Activated CD4-positive, alpha-beta T cell treated with anti-CD3 and anti-CD28 coated beads, Interleukin-2, amount 50 U/mL, for 24 hours (primary cell): ENCODE data around the gene GRID2IP.
"Not testable (repeated sequence)": the region's sequence is repeated elsewhere in the genome, so short reads cannot be mapped to it uniquely, and the experiment has no call there.

Source experiments
- DNase-seq, 2 donors: peaks; one replicate each; pipeline ENCODE4 v3.0.0-alpha.2; 2020; ENCODE audit warnings: low read depth in 1 of 2, low spot score in 1 of 2

The GRID2IP gene

GRCh38 chr7:6450591-6450990 lies 100.7 kb downstream of the GRID2IP start:
- not testable (repeated sequence) for DNase-seq

- DNase-seq: not testable (repeated sequence)
These were observed 101.4 kb downstream of the GRID2IP start for GRCh38 chr7:6449884-6450283.

- DNase-seq: no peak
These were observed 102.2 kb downstream of the GRID2IP start for GRCh38 chr7:6448943-6449543.

GRCh38 chr7:6447581-6448199 lies 103.6 kb downstream of the GRID2IP start, which contains the start of gene DAGLB:
DAGLB (minus strand) TSS chr7:6447954; CDS start chr7:6447842, 112 bp downstream.
- peak; percentile 93 to 95 for DNase-seq
